ENCODE data around the gene CCT6B. TPM values are rescaled to one million over a fixed set of nuclear protein-coding genes. Genes with fewer than 3 reads are reported as not detected.

CCT6B gene
- total RNA-seq, 1 donor from 2014 or later = 3.0 TPM

DNA sequence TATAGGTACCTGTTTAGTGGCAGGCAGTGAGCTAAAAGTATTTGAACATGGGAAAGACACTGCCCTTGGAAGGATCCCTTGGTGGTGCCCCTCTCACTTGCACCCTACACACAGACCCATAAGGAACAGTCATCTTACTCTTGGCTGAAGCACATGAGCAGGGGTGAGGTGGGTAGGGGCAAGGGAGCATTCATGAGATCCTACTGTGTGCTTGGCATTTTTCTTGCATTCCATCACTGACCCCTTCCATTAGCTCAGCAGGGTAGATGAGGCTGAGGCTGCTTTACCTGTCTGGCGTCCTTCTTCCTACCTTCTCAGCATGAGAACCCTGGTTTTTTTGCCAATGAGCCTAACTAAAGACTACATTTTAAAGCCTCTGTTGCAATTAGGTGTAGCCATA is 48.3 kb downstream of the CCT6B start:
- no peak for DNase-seq (ENCODE audit: low spot score)
- TF ChIP-seq, protein P1, sequence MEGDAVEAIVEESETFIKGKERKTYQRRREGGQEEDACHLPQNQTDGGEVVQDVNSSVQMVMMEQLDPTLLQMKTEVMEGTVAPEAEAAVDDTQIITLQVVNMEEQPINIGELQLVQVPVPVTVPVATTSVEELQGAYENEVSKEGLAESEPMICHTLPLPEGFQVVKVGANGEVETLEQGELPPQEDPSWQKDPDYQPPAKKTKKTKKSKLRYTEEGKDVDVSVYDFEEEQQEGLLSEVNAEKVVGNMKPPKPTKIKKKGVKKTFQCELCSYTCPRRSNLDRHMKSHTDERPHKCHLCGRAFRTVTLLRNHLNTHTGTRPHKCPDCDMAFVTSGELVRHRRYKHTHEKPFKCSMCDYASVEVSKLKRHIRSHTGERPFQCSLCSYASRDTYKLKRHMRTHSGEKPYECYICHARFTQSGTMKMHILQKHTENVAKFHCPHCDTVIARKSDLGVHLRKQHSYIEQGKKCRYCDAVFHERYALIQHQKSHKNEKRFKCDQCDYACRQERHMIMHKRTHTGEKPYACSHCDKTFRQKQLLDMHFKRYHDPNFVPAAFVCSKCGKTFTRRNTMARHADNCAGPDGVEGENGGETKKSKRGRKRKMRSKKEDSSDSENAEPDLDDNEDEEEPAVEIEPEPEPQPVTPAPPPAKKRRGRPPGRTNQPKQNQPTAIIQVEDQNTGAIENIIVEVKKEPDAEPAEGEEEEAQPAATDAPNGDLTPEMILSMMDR (IDR thresholded peaks at IDR 0.05) = no peak
- Mint-ChIP-seq H3K9me3 (ENCODE audit: low read depth) (peaks cover 4% of the 10 kb centered on the region), H3K36me3 (ENCODE audit: low read depth) (no peaks in the 10 kb centered on the region), H3K27me3 (ENCODE audit: low read depth) (no peaks in the 10 kb centered on the region), H3K4me3 (ENCODE audit: unreplicated experiment) (no peak overlapping the region), H3K4me1 (ENCODE audit: low read depth) (no peaks in the 10 kb centered on the region), H3K27ac (ENCODE audit: unreplicated experiment) (no peak overlapping the region)

DNA sequence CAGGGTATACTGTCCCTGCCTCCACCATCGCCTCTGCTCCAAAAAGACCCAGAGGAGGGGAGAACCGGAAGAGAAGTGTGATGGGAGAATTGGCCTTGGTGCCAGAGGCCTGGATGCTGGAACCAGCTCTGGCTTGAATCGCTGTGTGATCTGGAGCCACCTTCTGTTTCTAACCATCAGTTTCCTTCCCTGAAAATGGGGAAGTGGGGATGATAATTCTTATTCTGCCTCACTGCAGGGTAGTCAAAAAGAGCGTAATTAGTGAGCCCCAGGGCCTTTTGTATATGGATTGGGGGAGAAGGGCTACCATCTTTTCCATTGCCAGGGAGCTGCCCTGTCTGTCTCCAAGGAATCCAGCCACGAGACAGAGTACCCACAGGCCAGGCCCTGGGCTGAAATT is 52.2 kb downstream of the CCT6B start:
- Mint-ChIP-seq H3K4me1 (ENCODE audit: low read depth) (no peaks in the 10 kb centered on the region), H3K36me3 (ENCODE audit: low read depth) (no peaks in the 10 kb centered on the region), H3K9me3 (ENCODE audit: low read depth) (no peaks in the 10 kb centered on the region), H3K27ac (ENCODE audit: unreplicated experiment) (no peak overlapping the region), H3K4me3 (ENCODE audit: unreplicated experiment) (no peak overlapping the region), H3K27me3 (ENCODE audit: low read depth) (peaks cover 2% of the 10 kb centered on the region)
- TF ChIP-seq, protein P1 (IDR thresholded peaks at IDR 0.05) = no peak
- DNase-seq (ENCODE audit: low spot score) = no peak

DNA sequence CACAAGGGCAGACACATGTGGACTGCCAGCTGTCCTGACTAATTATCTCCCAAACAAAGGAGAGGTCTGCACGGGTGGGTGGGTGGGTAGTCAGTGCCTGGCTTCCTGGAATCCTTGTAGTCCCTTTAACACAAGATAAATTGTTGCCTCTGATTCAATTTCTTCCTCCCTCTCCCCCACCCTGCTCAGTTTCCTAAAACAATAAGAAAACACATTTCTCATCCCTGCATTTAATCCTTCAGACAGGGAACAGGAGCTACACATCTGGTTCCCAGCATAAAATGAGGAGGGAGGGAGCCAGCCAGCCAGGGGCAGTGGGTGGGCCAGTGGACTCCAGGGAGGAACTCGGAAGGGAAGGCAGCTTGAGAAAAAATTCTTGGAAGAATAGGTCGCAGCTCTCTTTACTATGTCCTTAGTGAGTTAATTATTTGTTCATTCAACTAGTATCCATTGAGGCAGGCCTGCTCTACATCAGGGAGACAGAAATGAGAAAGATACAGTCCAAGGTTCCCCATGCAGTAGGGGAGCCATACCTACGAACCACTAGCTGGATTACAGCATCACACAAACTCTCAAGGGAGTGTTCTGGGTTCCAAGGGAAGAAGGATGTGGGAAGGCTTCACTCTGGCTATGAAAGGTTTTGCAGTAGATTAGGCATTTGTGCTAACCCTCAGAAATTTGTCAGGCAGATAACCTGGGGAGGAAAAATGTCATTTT is 58.3 kb downstream of the CCT6B start:
- TF ChIP-seq, protein P1 (IDR thresholded peaks at IDR 0.05) = no peak
- H3K27me3 Mint-ChIP-seq (ENCODE audit: low read depth) = peaks cover 10% of the 10 kb centered on the region
- H3K36me3 Mint-ChIP-seq (ENCODE audit: low read depth) = no peaks in the 10 kb centered on the region
- H3K4me1 Mint-ChIP-seq (ENCODE audit: low read depth) = no peaks in the 10 kb centered on the region
- no peak for DNase-seq (ENCODE audit: low spot score)
- H3K9me3 Mint-ChIP-seq (ENCODE audit: low read depth) = no peaks in the 10 kb centered on the region
- no peak overlapping the region for H3K27ac Mint-ChIP-seq (ENCODE audit: unreplicated experiment)
- no peak overlapping the region for H3K4me3 Mint-ChIP-seq (ENCODE audit: unreplicated experiment)

DNA sequence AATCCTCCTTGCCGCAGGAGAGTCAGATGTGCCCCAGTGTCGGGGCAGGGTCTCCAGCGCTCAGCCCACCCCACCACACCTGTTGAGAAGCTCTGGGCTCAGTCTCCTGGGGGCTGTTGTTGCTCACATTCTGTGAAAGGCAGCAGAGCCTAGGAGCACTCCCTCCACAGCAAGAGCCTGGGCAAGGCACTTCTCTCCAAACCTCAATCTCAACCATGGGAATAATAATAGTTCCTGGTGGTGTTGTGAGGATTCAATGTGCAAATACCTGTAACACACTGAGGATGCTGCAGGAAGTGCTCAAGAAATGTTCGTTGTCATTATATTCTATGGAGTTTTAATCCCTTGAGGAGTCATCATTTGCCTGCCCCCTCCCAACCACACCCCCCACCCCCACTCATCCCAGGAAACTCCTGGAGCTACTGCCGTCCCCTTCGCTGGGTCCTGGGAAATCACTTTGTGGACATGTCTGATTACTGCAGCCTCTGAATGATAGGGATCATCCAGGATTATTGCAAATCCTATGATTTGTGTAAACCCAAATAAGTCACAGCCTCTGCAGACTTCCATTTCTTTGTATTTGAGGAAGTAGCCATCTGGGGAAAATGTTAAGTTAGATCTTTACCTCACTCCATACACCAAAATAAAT is 61.5 kb downstream of the CCT6B start:
- H3K4me3 Mint-ChIP-seq (ENCODE audit: unreplicated experiment) = no peak overlapping the region
- H3K9me3 Mint-ChIP-seq (ENCODE audit: low read depth) = no peaks in the 10 kb centered on the region
- no peaks in the 10 kb centered on the region for H3K36me3 Mint-ChIP-seq (ENCODE audit: low read depth)
- no peak for DNase-seq (ENCODE audit: low spot score)
- TF ChIP-seq, protein P1 (IDR thresholded peaks at IDR 0.05) = no peak
- H3K27ac Mint-ChIP-seq (ENCODE audit: unreplicated experiment) = no peak overlapping the region
- H3K4me1 Mint-ChIP-seq (ENCODE audit: low read depth) = no peaks in the 10 kb centered on the region
- H3K27me3 Mint-ChIP-seq (ENCODE audit: low read depth) = peaks cover 23% of the 10 kb centered on the region

DNA sequence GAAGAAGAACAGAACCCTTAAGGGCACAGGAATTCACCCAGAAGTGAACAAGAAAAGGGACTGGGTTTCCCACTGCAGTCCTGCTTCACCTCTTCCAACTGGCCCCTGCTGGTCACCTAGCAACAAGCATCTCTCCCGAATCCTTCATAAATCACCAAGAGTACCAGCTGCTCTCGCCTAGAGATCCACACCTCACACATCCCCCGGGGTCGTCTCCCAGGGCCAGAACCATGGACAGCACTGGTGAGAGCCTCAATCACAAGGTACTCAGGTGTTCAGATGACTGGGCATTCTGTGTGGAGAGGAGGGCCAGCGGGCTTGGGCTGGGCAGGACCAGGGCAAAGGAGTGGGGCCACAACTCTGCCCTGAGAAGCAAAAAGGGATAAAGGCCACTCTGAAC is 65.9 kb downstream of the CCT6B start:
- no peak overlapping the region for H3K4me3 Mint-ChIP-seq (ENCODE audit: unreplicated experiment)
- H3K36me3 Mint-ChIP-seq (ENCODE audit: low read depth) = no peaks in the 10 kb centered on the region
- TF ChIP-seq, protein P1 (IDR thresholded peaks at IDR 0.05) = no peak
- no peaks in the 10 kb centered on the region for H3K9me3 Mint-ChIP-seq (ENCODE audit: low read depth)
- H3K27ac Mint-ChIP-seq (ENCODE audit: unreplicated experiment) = no peak overlapping the region
- peaks cover 28% of the 10 kb centered on the region for H3K27me3 Mint-ChIP-seq (ENCODE audit: low read depth)
- no peaks in the 10 kb centered on the region for H3K4me1 Mint-ChIP-seq (ENCODE audit: low read depth)
- DNase-seq (ENCODE audit: low spot score) = no peak

Data from chondrocyte (in vitro differentiated cells).